ENCODE measurements around the gene NNT.

DNA sequence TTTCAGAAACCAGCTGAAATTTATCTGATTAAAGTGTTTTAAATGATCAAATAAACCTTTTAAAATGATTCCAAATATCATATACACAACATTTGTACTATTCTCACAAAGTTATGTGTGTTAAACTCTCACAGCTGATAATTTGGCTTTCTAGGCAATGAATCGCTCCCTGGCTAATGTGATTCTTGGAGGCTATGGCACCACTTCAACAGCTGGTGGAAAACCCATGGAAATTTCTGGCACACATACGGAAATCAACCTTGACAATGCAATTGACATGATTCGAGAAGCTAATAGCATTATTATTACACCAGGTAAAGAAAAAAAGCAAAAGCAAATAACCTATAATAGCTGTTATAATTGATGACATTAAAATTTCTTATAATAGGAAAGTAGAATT is 72.4 kb downstream of the NNT start:
- no peak for TF ChIP-seq REST (IDR thresholded peaks at IDR 0.05; ENCODE audit: insufficient read depth in 1 of 2, low read depth in 2 of 2, low read length in 2 of 2)
- no peak for TF ChIP-seq POLR2AphosphoS5 (IDR thresholded peaks at IDR 0.05; ENCODE audit: low read depth, low read length)
- no peak for TF ChIP-seq SIN3A (IDR thresholded peaks at IDR 0.05; ENCODE audit: borderline replicate concordance, insufficient read depth, low read length)

Measured in PFSK-1 (cell line).